ENCODE measurements around the gene TMEM223.
"Not testable (repeated sequence)": the region's sequence is repeated elsewhere in the genome, so short reads cannot be mapped to it uniquely, and the experiment has no call there.

TMEM223 gene, protein sequence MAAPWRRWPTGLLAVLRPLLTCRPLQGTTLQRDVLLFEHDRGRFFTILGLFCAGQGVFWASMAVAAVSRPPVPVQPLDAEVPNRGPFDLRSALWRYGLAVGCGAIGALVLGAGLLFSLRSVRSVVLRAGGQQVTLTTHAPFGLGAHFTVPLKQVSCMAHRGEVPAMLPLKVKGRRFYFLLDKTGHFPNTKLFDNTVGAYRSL

DNA sequence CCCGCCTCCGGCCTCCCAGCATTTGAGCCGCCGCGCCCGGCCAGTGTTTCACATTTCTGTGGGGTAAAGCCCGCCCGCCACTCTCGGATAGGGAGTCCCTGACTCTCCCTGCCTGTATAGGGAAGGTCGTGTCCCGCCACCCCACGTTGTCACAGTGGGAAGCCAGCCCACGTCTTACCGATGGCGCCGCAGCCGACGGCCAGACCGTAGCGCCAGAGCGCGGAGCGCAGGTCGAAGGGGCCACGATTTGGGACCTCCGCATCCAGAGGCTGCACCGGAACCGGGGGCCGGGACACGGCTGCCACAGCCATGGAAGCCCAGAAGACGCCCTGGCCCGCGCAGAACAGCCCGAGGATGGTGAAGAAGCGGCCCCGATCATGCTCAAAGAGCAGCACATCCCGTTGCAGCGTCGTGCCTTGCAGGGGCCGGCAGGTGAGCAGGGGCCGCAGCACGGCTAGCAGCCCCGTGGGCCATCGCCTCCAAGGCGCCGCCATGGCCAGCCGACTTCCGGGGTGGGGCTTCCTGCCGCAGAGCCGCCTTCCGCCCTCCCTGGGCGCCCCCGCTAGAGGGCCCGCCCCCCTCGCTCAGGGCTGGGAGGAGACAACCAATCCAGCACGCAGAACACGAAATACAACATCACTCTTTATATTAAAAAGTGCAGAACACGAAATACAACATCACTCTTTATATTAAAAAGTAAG, at the start of gene TMEM223:
Gene TMEM223, minus strand, starts transcription at position 506 of the 701 bp plus-strand sequence. Its CDS starts 12 bp downstream, at position 494.
- DNase-seq, result peak; percentile 54 to 93

DNA sequence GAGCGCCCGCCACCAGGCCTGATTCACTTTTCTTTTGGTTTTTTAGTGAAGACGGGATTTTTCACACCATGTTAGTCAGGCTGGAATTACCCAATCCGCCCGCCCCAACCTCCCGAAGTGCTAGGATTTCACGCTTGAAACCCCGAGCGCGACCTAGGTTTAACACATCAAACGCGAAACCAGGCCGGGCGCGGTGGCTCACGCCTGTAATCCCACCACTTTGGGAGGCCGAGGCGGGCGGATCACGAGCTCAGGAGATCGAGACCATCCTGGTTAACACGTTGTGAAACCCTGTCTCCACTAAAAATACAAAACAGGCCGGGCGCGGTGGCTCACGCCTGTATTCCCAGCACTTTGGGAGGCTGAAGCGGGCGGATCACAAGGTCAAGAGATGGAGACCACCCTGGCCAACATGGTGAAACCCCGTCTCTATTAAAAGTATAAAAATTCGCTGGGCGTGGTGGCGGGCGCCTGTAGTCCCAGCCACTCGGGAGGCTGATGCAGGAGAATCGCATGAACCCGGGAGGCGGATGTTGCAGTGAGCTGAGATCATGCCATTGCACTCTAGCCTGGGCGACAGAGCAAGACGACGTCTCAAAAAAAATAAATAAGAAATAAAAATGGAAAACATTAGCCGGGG, 49.0 kb upstream of the TMEM223 start:
- DNase-seq, result peak; percentile 98 to 100

DNA sequence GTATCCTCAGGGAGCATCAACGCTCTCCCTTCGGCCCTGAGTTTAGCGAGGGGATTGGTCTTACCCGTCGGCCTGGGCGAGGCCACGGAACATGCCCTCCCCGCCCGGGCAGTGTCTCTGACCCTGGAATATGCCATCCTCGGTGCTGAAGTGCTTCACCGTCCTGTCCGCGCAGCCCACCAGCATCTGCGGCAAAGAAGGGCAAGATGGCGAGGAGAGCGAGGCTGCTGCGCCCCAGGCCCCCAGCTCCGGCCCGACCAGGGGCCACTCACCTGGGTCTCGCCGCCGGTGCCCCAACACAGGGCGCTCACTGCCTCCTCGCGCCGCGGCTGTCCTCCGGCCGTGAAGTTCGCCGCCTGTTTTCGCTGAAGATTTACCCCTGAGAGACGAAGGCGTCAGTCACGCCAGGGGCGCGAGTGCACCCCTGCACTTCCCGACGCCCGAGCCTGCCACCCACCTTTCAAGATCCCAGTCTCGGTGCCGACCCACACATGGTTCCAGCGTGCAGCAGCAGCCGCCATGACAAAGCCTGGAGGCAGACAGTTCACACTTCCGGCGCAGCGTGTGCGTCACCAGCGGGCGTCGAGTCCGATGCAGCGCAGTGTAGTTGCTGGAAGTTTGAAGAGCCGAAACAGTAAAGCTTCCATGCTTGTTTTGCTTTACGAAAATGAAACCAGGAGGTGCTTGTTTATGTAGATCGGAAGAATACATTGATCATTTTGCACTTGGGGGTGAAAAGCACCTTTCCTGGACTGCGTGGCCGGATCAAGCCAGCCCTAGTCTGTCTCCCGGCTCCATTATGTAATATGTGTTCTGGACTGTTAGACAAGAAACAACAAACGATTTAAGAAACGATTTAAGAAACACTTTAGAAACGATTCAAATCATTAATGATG, 47.5 kb upstream of the TMEM223 start, which contains the start of gene WDR74:
Gene WDR74, minus strand, starts transcription at position 541 of the 896 bp plus-strand sequence. Its CDS starts 20 bp downstream, at position 521.
- DNase-seq, result peak; percentile 94 to 98

DNA sequence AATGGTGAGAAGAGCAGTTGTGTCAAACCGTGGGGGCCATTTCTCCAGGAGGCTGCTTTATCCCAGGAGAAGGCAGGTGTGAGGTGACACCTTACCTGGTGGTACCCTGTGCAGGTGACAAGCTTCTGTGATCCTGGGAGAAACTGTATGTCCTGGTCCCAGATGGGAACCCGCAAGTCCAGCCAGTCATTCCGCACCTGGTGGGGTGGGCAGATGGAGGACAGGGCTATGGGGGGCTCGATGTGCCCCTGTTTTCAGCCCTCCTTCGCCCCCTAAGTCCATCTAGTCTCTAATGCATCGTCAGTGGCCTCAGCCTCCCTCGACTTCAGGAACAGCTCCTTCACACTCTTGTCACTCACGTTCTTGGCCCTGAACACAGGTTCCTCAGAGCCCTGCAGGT, 43.5 kb upstream of the TMEM223 start:
- DNase-seq, result no peak

DNA sequence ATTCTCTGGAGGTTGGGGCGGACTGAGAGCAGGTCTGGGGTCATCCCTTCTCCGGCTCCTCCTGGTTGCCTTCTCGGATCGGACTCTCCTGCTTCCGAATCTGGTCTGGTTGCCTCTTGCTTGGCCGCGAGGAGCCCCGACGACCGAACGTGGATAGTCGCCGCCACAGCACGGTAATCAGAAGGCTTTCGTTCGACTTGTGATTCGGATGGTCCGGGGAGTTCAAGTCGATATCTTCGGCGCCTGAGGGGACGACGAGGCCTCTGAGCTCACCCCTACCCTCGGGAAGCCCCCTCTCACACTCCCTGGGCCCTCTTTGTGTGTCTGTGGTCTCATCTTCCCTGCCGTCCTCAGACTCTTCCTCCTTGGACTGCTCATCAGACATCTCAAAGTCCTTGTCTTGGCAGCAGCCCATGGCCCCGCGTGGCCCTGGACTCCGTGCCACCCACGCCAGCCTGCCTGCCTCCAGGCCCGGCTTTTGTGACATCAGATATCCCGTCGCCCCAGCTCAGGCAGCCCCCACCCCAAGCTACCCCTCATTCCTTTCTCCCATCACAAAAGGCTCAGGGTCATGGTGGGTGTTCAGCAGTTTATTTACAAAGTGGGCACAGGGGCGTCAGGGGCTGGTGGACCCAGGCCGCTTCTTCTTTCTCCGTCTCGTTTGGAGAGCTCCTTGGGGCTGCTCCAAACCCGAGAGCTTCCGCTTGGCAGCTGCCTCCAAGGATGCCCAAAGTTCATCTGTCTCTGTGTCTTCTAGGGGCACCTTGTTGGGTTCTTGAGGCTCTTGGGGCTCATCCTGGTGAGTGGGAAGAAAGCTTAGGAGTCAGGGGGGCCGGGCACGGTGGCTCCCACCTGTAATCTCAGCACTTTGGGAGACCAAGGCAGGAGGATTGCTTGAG, 40.8 kb upstream of the TMEM223 start, which contains the start of gene TEX54:
Gene TEX54, minus strand, starts transcription at position 506 of the 899 bp plus-strand sequence.
- DNase-seq, result peak in 1 of 2 experiments; percentile 85

DNA sequence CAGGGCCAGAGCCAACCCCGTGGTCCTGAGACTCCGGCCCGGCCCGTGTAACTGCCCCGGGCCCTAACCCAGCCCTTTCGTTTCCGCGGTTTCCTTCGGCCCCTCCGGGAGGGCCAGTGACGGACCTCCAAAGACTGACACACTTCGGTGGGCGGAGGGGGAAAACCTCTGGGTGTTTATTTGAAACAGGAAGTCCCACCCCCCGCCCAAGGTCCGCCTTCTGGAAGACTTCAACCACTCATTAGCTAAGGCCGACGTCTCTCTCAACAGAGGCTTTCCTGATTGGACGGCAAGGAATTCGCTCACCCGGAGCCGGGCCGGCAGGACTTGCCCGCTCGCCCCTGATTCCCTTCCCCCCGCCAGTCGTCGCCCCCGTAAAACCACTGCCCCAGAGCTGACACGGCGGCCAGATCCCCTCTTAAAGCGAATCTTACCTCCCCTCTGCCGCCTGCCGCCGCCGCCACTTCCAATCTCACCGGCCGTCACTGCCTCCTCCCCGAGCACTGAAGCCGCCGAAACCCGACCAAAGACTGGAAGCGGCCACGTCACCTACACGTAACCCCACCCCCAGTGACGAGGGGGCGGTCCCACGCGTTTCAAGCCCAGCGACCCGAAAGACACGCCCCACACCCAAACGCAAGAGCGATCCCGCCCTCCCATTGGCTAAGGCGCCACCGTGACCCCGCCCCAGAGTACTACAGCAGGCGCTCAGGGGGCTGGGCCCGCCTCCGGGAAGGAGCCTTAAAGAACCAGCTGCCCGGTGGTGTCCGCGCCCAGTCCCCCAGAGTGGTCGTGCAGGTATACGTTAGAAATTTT, 39.9 kb upstream of the TMEM223 start, which contains the start of gene STX5:
Gene STX5, minus strand, starts transcription at position 532 of the 816 bp plus-strand sequence. CDS start 808 bp downstream, outside the sequence.
- peak; percentile 99 to 100 for DNase-seq

DNA sequence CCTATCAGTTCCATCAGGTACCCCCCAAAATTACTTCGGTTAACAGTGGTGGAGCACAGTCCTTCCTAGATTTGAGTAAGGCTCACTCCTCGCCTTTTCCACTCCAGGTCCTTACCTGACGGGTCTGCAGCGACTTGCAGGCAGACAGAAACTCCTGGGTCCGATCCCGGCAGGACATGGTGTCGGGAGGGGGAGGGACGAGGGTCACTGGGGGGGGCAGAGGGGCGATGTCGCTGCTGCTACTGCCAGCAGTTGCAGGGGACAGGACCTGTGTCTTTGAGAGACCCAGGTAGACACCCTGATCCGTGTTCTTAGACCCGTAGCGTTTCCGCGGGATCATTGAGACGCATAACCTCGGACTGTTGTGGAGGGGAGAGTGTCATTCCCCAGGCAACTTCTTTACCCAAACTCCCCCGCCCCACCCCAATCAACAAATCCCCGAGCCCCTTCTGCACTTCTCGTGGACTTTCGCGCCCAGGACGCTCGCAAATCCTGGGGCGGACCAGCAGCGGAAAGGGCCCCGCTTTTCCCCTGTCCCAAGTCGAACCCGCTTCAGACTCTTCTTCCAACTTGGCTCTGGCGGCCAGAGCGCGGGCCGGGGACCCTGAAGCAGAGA, 39.2 kb upstream of the TMEM223 start:
- DNase-seq, result no peak

DNA sequence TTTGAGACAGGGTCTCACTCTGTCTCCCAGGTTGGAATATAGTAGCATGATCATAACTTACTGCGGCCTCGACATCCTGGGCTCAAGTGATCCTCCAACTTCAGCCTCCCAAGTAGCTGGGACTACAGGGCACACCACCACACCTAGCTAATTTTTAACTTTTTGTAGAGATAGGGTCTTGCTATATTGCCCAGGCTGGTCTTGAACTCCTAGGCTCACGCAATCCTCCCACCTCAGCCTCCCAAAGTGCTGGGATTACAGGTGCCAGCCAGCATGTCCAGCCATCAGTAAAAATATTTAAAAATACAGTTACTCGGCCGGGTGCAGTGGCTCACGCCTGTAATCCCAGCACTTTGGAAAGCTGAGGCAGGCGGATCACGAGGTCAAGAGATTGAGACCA, 36.3 kb upstream of the TMEM223 start:
- DNase-seq, result not testable (repeated sequence)

DNA sequence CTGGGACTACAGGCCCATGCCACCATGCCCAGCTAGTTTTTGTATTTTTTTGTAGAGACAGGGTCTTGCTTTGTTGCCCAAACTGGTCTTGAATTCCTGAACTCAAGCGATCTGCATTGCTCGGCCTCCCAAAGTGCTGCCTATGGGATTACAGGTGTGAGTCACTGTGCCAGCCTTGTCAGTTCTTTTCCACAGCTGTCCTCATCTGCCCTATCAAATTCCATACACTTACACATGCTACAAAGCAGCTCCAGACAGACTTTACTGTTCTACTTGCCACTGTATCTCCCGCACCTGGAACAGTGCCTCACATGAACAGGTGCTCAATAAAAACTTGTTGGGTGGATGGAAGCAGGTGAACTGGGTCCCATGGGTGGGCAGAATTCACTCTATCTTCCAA, 31.9 kb upstream of the TMEM223 start:
- DNase-seq, result no peak

DNA sequence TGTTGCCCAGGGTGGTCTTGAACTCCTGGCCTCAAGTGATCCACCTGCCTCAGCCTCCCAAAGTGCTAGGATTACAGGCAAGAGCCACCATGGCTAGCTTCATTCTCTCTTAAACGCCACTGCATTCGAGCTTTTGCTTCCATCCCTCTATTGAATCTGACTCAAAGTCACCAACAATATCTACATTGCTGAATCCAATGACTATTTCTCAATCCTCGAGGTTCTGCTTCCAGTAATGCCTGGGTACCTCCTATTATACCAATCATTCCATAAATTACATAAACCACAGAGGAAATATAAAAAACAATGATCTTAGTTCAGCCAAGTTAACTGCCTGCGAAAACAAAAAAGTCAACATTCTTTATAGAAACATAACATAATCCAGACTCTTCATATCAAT, 25.3 kb upstream of the TMEM223 start:
- no peak for DNase-seq

DNA sequence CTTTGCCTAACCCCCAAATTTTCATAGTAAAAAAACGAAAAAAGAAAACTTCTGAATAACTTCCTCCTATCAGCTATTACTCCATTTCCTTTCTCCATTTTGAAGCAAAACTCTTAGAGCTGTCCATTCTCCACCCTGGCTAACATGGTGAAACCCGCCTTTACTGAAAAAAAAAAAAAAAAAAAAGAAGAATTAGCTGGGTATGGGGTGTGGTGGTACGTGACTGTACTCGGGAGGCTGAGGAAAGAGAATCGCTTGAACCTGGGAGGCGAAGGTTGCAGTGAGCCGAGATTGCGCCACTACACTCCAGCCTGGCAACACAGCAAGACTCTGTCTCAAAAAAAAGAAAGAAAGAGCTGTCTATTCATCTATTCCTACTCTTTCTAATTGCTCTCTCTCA, 24.8 kb upstream of the TMEM223 start:
- DNase-seq, result no peak

DNA sequence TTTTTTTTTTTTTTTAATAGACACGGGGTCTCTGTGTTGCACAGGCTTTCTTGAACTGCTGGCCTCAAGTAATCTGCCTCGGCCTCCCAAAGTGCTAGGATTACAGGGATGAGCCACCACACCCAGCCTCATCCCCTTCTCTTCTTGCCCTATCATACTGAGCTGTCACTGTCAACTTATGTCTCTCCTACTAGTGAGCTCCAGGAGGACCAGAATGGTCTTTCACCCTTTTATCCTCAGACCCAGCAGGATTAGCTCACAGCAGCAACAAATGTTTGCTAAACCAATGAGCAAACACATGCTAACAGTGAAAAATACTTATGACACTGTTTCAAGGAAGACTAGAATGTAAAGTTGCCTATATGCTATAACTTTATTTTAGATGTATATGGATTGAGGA, 19.9 kb upstream of the TMEM223 start:
- no peak for DNase-seq

DNA sequence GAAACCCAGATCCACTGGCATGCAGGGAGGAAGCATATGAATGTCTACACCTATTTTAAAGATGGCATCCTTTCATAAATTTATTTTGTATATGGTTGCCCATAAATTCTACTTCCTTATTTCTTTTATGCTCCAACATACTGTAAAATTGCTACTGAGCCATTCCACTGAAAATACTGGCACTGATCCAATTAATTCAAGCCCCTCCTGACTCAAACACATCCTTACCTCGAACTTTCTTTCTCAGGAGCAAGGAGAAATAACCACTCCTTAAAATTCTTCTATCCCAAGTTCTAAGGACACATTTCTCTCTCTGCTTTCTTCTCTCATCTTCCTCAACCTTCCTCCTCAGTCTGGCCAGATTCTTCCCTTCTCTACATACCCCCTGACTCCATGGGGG, 18.9 kb upstream of the TMEM223 start:
- no peak for DNase-seq

DNA sequence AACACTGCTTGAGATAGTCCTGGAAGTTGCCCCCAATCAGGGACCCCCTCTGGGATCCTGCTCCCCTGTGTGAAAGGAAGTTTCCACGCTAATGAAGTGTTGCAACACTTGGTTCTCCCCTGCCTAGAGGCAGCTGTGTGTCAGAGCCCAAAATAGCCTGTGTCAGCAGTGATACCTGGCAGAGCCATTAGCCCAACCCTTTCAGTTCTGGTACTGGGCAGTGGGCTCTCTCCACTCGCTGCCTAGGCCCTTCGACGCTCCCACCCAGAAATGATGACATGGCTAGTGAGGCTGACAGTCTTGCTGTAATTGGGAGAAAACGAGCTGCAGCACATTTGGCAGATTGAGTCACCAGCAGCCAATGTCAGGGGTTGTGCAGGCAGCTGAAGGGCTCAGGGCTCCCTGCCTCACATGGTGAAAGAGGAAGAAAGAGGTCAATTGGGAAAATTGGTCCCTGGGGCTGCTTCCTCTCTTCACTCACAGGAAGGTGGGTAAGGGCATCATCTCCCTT, 14.9 kb upstream of the TMEM223 start:
- DNase-seq, result no peak

DNA sequence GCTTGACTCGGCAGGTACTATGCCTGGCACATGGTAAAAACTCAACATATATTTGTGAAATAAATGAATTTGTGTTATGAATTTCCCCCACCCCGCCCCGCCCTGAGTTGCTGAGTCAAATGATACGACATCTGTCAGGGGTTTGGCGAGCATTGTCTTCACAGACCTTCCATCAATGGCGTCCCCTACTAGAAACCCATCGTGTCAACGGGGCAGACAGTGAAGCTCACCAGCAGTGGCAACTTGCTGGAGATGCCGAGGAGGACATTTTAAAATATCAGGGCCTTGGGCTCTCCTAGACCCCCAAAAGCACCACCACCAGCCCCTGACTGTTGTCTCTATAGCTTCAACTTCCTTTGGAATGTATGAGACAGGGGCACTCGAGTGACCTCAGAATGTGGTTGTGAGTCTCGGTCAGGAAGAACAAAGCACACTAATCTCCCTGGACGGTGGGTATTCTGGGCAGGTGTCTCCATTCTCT, 14.2 kb upstream of the TMEM223 start:
- DNase-seq, result peak in 1 of 2 experiments; percentile 55

DNA sequence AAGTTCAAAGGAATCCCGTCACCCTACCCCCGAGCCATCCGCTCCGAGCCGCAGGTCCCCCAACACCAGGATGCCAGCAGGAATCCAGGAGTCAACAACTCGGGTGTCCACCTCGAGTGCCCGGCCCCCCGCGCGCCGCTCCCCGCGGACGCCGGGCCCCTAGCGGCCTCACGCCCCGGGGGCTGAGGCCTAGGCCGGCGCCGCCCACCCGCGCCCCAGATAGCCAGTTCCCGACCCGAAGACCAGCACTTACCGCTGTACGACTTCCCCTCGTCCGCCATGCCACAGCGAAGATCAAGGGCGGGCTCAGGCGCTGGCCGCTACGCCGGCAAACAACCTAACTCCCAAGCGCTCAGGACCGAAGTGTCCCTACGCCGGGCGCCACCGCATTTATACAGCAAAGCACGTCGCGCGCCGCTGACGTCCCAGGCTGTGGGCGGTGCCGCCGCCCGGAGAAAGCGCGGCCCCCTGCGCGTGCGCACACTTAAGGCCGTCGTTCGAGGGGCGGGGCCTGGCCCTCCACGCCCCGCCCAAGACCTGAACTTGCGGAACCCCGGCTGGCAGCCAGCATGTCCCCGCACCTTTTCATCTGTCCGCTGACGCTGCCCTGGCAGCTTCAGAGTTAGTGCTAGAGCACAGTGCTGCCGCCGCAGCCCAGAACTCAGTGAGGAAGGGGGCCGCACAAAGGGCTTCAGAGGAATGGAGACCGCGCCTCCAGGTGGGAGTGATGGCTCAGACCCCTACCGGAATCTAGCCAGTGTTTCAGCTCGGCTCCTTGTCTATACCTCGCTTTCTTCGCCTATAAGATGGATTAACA, 13.5 kb upstream of the TMEM223 start, which contains the start of gene NXF1:
Gene NXF1, minus strand, starts transcription at position 365 of the 817 bp plus-strand sequence. Its CDS starts 84 bp downstream, at position 281.
- DNase-seq, result peak; percentile 83 to 98

DNA sequence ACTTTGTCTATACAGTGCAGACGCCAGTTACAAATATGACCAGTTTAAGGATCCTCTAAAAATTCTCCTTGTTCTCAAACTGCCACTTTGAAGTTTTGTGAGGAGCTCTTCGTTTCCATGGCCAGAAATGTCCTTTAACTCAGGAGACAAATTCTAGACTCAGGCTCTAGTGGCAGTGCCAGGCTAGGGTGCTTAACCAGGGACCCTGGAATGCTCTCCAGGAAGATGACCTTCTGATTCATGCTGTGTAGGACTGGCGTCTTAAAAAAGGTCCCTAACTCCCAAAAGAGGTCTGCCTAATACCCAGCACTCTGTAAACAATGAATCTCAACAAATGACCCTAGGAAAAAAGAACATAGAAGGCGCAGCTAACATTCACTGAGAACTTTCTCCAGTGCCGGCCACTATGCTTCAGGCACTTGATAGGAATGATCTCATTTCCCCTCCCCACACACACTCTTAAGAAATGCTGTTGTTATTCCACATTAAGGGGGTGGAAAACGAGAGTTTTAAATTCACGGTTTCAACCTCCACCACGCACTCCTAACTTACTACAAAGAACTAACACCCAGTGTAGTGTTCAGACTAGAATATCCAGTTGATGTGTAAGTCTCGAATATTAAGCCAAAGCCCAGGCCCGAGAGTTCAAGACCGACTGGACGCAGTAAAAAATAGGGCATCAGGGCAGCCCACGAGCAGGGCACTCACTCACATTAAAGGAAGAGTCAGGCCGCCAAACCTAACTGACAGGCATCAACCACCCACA, 12.7 kb upstream of the TMEM223 start:
- DNase-seq, result no peak

DNA sequence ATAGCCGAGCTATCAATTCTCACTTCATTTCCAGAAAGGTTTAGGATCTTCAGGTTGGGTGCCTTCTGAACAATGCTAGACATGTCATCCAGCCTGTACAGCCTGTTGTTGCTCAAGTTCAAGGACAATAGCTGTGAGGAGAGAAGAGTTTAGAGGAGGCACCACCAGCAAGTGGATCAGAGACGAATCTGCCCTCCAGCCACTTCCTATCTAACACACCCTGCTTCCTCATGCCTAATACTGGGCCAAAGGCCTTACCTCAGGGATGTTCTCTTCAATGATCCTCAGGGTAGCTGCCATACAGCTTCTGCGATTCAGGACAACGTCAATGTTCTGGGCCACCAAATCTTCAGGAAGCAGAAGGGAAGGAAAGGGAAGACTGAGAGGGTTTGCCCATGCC, 9.3 kb upstream of the TMEM223 start:
- DNase-seq, result no peak
